CD4-positive, alpha-beta T cell (primary cell): ENCODE results near the gene PIAS4. TPM values are rescaled to one million over a fixed set of nuclear protein-coding genes. Genes with fewer than 3 reads are reported as not detected.

Source experiments
- ATAC-seq: fragments of 200-7000 bp; cut with Tn5 transposase; one replicate; pipeline ENCODE4 v1.10.0; 2022; ENCODE audit warnings: mild to moderate bottlenecking; ENCODE audit not compliant: poor library complexity
- CTCF ChIA-PET: fragments of 350-600 bp; sonication (Branson Sonifier 250); formaldehyde crosslinking; loops from one replicate; lab custom pipeline; 2021; ENCODE audit warnings: antibody characterized with exemption, inconsistent platforms; lab: Charles Lee
- POLR2A ChIA-PET: fragments of 350-600 bp; sonication (Branson Sonifier 250); formaldehyde crosslinking; loops from one replicate; lab custom pipeline; 2021; ENCODE audit warnings: antibody characterized with exemption, inconsistent platforms; lab: Charles Lee
- DNase-seq, 14 experiments: peaks; one replicate each; pipeline ENCODE4 v3.0.0-alpha.2; 2013 to 2020; ENCODE audit warnings: mixed read lengths in 2 of 14
- H3K27ac ChIP-seq, 2 donors: one replicate each; pipeline versions ENCODE4 v1.5.1 to v1.7.0; 2013; ENCODE audit warnings: low read length in 2 of 2, low read depth in 1 of 2, mild to moderate bottlenecking in 1 of 2
- H3K27me3 ChIP-seq, 2 experiments: 1 replicate in 1 of 2; 2 replicates in 1 of 2; pipeline versions ENCODE4 v1.6.1 to v1.7.0; 2013; ENCODE audit warnings: low read length in 2 of 2, control low read depth in 1 of 2, mild to moderate bottlenecking in 1 of 2, moderate library complexity in 1 of 2; ENCODE audit not compliant: insufficient read depth in 2 of 2, control insufficient read depth in 1 of 2
- H3K36me3 ChIP-seq: one replicate; pipeline ENCODE4 v1.6.1; 2013; ENCODE audit warnings: low read length, control low read depth; ENCODE audit not compliant: insufficient read depth
- H3K4me1 ChIP-seq: one replicate; pipeline ENCODE4 v1.6.1; 2013; ENCODE audit warnings: low read length, control low read depth; ENCODE audit not compliant: insufficient read depth
- H3K4me3 ChIP-seq: one replicate; pipeline ENCODE4 v1.5.1; 2013; ENCODE audit warnings: mild to moderate bottlenecking, low read length, moderate library complexity
- H3K9me3 ChIP-seq, 2 experiments: 1 replicate in 1 of 2; 2 replicates in 1 of 2; pipeline versions ENCODE4 v1.6.1 to v1.7.0; 2013; ENCODE audit warnings: low read length in 2 of 2, mild to moderate bottlenecking in 2 of 2, control low read depth in 1 of 2, moderate library complexity in 1 of 2; ENCODE audit not compliant: control insufficient read depth in 1 of 2, insufficient read depth in 1 of 2
- H3K27ac Mint-ChIP-seq: one replicate; pipeline ENCODE4 v1.8.0; 2020; ENCODE audit warnings: mixed read lengths
- H3K27me3 Mint-ChIP-seq: one replicate; pipeline ENCODE4 v1.8.0; 2021; ENCODE audit warnings: mixed read lengths
- H3K36me3 Mint-ChIP-seq: one replicate; pipeline ENCODE4 v1.8.0; 2021; ENCODE audit warnings: low read depth, mixed read lengths
- H3K4me1 Mint-ChIP-seq: one replicate; pipeline ENCODE4 v1.8.0; 2021; ENCODE audit warnings: low read depth, mixed read lengths
- H3K4me3 Mint-ChIP-seq: one replicate; pipeline ENCODE4 v1.8.0; 2020; ENCODE audit warnings: mild to moderate bottlenecking, mixed read lengths
- H3K9me3 Mint-ChIP-seq: one replicate; pipeline ENCODE4 v1.8.0; 2020; ENCODE audit warnings: mixed read lengths
- intact Hi-C, 2 experiments: fragments of 100-400 bp; cut with DNase I in 1 of 2; cut with micrococcal nuclease in 1 of 2; formaldehyde crosslinking; loops; one replicate each; pipeline versions ENCODE4 v1.15.1 to v1.9.0; 2023 to 2025; cut with DNase I, micrococcal nuclease
- polyA plus RNA-seq, 2 donors: library from polyadenylated mRNA; unstranded; fragments of 120-200 nt; gene quantifications; one replicate each; pipeline ENCODE4 v1.2.1, GENCODE V29; 2013
- total RNA-seq, 174 experiments: library from RNA in 2 of 174; stranded (reverse) in 2 of 174; gene quantifications; one replicate each; pipeline ENCODE4 v1.2.3 and lab custom pipeline; 2021 to 2026
- TF ChIP-seq, protein P1 (sequence below): fragments of 200-600 bp; IDR thresholded peaks from one replicate; pipeline ENCODE4 v1.8.0; 2022; ENCODE audit warnings: antibody characterized with exemption, mild to moderate bottlenecking

PIAS4 gene
- 10 to 100 TPM; 14.5 to 16.5 TPM for total RNA-seq
- polyA plus RNA-seq (2013, experiment 1 of 2) = 17.4 TPM
- polyA plus RNA-seq (2013, experiment 2 of 2) = 20.6 TPM
- total RNA-seq (lab: John Stamatoyannopoulos, UW) = 9.1 to 48.1 (median 28.4) reads per million in 172 experiments

DNA sequence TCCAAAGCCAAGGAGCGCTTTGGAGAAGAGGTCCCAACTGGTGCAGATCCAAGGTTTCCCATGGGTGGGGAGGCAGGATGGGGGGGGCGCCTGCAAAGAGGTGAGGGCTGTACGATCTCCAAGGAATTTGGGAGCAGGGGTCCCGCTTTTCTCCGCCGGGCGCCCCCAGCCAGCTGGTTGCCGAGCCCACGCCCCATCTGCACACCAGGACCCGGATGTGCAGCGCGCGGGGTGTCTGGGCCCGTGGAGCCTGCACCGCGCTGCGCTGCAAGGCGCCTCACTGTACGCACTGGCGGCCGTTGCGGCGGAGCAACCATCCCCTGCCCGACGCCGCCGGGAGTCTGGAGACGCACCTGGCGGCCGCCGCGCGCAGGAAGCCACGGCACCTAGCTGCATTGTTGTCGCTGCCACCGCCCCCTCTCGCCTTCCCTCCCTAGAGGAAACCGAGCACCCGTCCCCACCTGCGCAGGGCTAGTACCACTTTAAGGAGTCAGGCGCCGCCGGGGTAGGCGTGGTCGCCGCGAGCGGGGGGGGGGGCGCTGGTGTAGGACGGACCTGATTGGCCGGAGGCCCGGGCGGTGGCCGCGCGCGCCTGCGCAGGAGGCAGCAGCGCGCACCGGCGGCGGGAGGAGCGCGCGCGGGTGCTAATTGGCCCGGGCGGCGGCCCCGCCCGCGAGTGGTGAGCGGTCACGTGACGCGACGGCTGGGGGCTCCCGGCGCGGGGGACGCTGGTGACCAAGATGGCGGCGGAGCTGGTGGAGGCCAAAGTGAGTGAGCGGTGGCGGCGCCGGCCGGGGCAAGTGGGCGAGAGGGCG, at the start of gene PIAS4:
TSS of gene PIAS4 (plus strand) at position 716 of the 815 bp plus-strand sequence. CDS start at position 741, 25 bp downstream.
- Histone ChIP-seq H3K27me3 (no peaks in the 10 kb centered on the region), H3K4me3 (peak within 1 kb of the TSS; percentile 85), H3K36me3 (peaks cover 17% of the 10 kb centered on the region), H3K27ac (peak within 1 kb of the TSS in 1 of 2 donors; percentile 60), H3K9me3 (no peaks in the 10 kb centered on the region), H3K4me1 (peaks cover 48% of the 10 kb centered on the region)
- H3K9me3 Mint-ChIP-seq = no peaks in the 10 kb centered on the region
- no peaks in the 10 kb centered on the region for H3K27me3 Mint-ChIP-seq
- TF ChIP-seq, protein P1, sequence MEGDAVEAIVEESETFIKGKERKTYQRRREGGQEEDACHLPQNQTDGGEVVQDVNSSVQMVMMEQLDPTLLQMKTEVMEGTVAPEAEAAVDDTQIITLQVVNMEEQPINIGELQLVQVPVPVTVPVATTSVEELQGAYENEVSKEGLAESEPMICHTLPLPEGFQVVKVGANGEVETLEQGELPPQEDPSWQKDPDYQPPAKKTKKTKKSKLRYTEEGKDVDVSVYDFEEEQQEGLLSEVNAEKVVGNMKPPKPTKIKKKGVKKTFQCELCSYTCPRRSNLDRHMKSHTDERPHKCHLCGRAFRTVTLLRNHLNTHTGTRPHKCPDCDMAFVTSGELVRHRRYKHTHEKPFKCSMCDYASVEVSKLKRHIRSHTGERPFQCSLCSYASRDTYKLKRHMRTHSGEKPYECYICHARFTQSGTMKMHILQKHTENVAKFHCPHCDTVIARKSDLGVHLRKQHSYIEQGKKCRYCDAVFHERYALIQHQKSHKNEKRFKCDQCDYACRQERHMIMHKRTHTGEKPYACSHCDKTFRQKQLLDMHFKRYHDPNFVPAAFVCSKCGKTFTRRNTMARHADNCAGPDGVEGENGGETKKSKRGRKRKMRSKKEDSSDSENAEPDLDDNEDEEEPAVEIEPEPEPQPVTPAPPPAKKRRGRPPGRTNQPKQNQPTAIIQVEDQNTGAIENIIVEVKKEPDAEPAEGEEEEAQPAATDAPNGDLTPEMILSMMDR = peak; percentile 24
- H3K36me3 Mint-ChIP-seq = peaks cover 2% of the 10 kb centered on the region
- ATAC-seq (peak; percentile 87), DNase-seq (peak; percentile 93 to 99 (median 96))
- ChIA-PET POLR2A (interaction anchor here (0.6 to 3.1 kb wide), 16 partner anchors 11 to 1896 kb away, joined by 3 to 39 read pairs (median 4); partner anchors contain the start of genes EEF2, MPND, MRPL54 and NDUFA11), CTCF (interaction anchor here (0.8 to 3.0 kb wide), 6 partner anchors 17 to 393 kb away, joined by 3 to 32 read pairs (median 8); partner anchors contain the start of genes EEF2 and SH3GL1)
- peak within 1 kb of the TSS; percentile 80 for H3K27ac Mint-ChIP-seq
- peak within 1 kb of the TSS; percentile 89 for H3K4me3 Mint-ChIP-seq
- H3K4me1 Mint-ChIP-seq = peaks cover 15% of the 10 kb centered on the region
- intact Hi-C loops = loop anchor here (1.0 to 5.0 kb wide), 8 partner anchors 17 to 395 kb away; partner anchors contain the start of genes ZBTB7A (in 2 of the 2), ANKRD24 (in 1 of the 2), CHAF1A (in 1 of the 2) and MAP2K2 (in 1 of the 2)

DNA sequence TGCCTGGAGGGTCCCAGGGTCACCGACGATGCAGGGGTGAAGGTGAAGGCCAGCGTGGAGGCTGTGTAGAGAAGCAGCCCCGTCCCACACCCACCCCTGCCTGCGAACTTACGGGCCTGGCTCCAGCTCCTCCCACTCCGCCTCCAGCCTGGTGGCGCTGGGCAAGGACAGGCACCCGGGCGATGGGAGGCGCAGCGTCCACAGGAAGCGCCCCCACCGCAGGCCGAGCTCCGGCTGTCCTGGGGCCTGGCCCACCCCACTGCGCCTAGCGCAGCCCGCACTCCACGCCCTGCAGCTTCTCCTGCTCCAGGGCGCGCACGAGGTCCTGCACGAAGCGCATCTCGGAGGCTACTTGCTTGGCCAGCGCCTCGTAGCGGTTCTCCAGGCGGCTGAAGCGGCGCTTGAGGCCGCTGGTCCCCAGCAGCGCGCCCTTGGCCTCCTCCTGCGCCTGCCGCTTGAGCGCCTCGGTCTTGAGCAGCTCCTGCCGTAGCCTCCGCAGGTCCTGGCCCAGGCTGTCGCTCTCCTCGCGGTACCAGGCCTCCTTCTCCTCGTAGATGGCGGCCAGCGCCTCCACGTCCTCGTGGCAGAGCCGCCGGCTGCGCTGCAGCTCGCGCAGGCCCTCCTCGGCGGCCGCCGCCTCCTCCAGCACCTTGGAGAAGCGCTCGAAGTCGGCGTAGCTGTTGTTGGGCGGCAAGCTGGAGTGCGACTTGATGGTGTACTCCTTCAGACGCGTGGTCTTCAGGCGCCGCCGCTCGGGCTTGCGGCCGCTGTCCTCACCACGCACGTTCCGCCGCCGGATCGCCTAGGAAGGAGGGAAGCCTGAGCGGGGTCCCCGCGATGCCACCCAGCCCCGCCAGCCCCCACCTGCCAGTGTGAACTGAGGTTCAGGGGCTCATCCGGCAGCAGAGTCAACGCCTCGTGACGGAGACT, 48.4 kb upstream of the PIAS4 start:
- Histone ChIP-seq H3K36me3 (peaks cover 53% of the 10 kb centered on the region), H3K4me1 (no peaks in the 10 kb centered on the region), H3K27me3 (no peaks in the 10 kb centered on the region), H3K27ac (no peak overlapping the region), H3K9me3 (no peaks in the 10 kb centered on the region), H3K4me3 (no peak overlapping the region)
- peaks cover 28% of the 10 kb centered on the region for H3K36me3 Mint-ChIP-seq
- no peaks in the 10 kb centered on the region for H3K27me3 Mint-ChIP-seq
- POLR2A ChIA-PET = no interaction called here
- intact Hi-C loops = no loop called here
- H3K4me3 Mint-ChIP-seq = no peak overlapping the region
- DNase-seq = no peak
- no peak overlapping the region for H3K27ac Mint-ChIP-seq
- TF ChIP-seq, protein P1 = no peak
- CTCF ChIA-PET = no interaction called here
- H3K4me1 Mint-ChIP-seq = no peaks in the 10 kb centered on the region
- no peak for ATAC-seq
- no peaks in the 10 kb centered on the region for H3K9me3 Mint-ChIP-seq

DNA sequence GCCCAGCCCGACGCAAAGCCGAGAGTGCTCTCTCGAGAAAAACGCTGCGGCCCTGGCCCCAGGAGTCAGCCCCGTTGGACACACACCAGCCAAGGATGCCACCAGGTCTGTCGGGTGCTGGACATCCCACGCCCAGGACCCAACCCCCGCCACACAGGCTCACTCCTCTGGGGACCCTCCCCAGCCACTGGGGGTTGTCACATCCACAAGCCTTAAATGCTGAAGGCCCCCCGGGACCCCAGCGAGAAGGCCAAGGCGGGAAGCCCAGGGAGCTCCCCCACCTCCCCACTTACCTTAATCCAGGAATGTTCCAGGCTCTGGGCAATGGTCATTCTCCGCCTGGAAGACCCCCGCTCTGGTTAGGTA, 47.8 kb upstream of the PIAS4 start:
- ATAC-seq (no peak), DNase-seq (no peak)
- CTCF ChIA-PET = no interaction called here
- TF ChIP-seq, protein P1 = no peak
- Histone ChIP-seq H3K4me3 (no peak overlapping the region), H3K27me3 (no peaks in the 10 kb centered on the region), H3K36me3 (peaks cover 58% of the 10 kb centered on the region), H3K4me1 (no peaks in the 10 kb centered on the region), H3K27ac (no peak overlapping the region), H3K9me3 (no peaks in the 10 kb centered on the region)
- H3K9me3 Mint-ChIP-seq = no peaks in the 10 kb centered on the region
- POLR2A ChIA-PET = no interaction called here
- H3K36me3 Mint-ChIP-seq = peaks cover 31% of the 10 kb centered on the region
- no peak overlapping the region for H3K27ac Mint-ChIP-seq
- no peaks in the 10 kb centered on the region for H3K27me3 Mint-ChIP-seq
- intact Hi-C loops = no loop called here
- no peak overlapping the region for H3K4me3 Mint-ChIP-seq
- no peaks in the 10 kb centered on the region for H3K4me1 Mint-ChIP-seq
